GM12878 (cell line): ENCODE measurements around the gene POLA1. TPM values are rescaled to one million over a fixed set of nuclear protein-coding genes. Genes with fewer than 3 reads are reported as not detected.

Experiments
- ATAC-seq: fragments of 200-7000 bp; cut with Tn5 transposase; 3 replicates; pipeline ENCODE4 v1.9.1; 2020; ENCODE audit warnings: mild to moderate bottlenecking, moderate library complexity
- BruUV-seq: library from RNA; stranded (reverse); fragments of 400-500 nt; replicated peaks from 2 replicates; lab custom pipeline; 2021; lab: Mats Ljungman, UMichigan
- CTCF ChIA-PET: fragments of 300-600 bp; sonication (Branson Sonifier 250); formaldehyde crosslinking; extraction: SDS; loops from one replicate; lab custom pipeline; 2021; ENCODE audit warnings: inconsistent platforms; lab: Yijun Ruan, JAX
- POLR2A ChIA-PET: fragments of 350-600 bp; formaldehyde crosslinking; extraction: SDS; loops from one replicate; lab custom pipeline; 2021; ENCODE audit warnings: inconsistent platforms; lab: Charles Lee
- RAD21 ChIA-PET: fragments of 300-600 bp; sonication (Branson Sonifier 250); formaldehyde crosslinking; loops from one replicate; lab custom pipeline; 2023; ENCODE audit warnings: antibody characterized with exemption; ENCODE audit not compliant: unreplicated experiment; lab: Charles Lee
- SMC1A ChIA-PET: fragments of 300-600 bp; sonication (Branson Sonifier 250); formaldehyde crosslinking; loops from one replicate; lab custom pipeline; 2023; ENCODE audit not compliant: unreplicated experiment, uncharacterized antibody; lab: Charles Lee
- DNase-seq: peaks from one replicate; pipeline ENCODE4 v3.0.0-alpha.2; 2011; ENCODE audit warnings: low read depth, low spot score
- FAIRE-seq: peaks from 3 replicates; lab custom pipeline; 2011; peaks lifted over from hg19 to GRCh38; lab: Jason Lieb, UNC
- H2AFZ ChIP-seq: 2 replicates; pipeline ENCODE4 v1.6.0; 2011; ENCODE audit warnings: low read depth, low read length, control low read depth; ENCODE audit not compliant: control insufficient read depth
- H3K27ac ChIP-seq: 2 replicates; pipeline ENCODE4 v1.5.1; 2011; ENCODE audit warnings: control low read depth; ENCODE audit not compliant: control insufficient read depth, insufficient read depth
- H3K27me3 ChIP-seq, 2 experiments: replicated peaks in 1 of 2; 2 replicates each; pipeline versions ENCODE4 v1.6.0 to v1.6.1; 2011; ENCODE audit warnings: low read length in 1 of 2; ENCODE audit not compliant: control insufficient read depth in 2 of 2, insufficient read depth in 2 of 2
- H3K36me3 ChIP-seq, 2 experiments: 2 replicates each; pipeline ENCODE4 v1.5.1; 2011; ENCODE audit warnings: low read length in 1 of 2; ENCODE audit not compliant: control insufficient read depth in 2 of 2, insufficient read depth in 2 of 2
- H3K4me1 ChIP-seq: 2 replicates; pipeline ENCODE4 v1.6.1; 2011; ENCODE audit warnings: mild to moderate bottlenecking, low read length, moderate library complexity, mixed read lengths; ENCODE audit not compliant: control insufficient read depth, insufficient read depth
- H3K4me2 ChIP-seq: 2 replicates; pipeline ENCODE4 v1.6.0; 2011; ENCODE audit warnings: control low read depth; ENCODE audit not compliant: control insufficient read depth, insufficient read depth
- H3K4me3 ChIP-seq: fragments of 200-600 bp; sonication (generic); 2 replicates; pipeline ENCODE4 v1.5.1; 2016
- H3K79me2 ChIP-seq: 2 replicates; pipeline ENCODE4 v1.6.0; 2011; ENCODE audit warnings: low read length; ENCODE audit not compliant: control insufficient read depth, insufficient read depth
- H3K9ac ChIP-seq: 2 replicates; pipeline ENCODE4 v1.8.0; 2011; ENCODE audit warnings: low read length, control low read depth, mixed read lengths; ENCODE audit not compliant: control insufficient read depth, insufficient read depth
- H3K9me3 ChIP-seq: replicated peaks from 3 replicates; pipeline ENCODE4 v1.5.1; 2011; ENCODE audit warnings: mild to moderate bottlenecking, low read length; ENCODE audit not compliant: control insufficient read depth, insufficient read depth
- H4K20me1 ChIP-seq: 2 replicates; pipeline ENCODE4 v1.6.0; 2011; ENCODE audit not compliant: control insufficient read depth, insufficient read depth
- ATF7 ChIP-seq: fragments of 450-650 bp; IDR thresholded peaks from 2 replicates; pipeline ENCODE4 v1.6.1; 2016; ENCODE audit warnings: low read depth, mild to moderate bottlenecking
- BHLHE40 ChIP-seq, 2 experiments: fragments of 450-650 bp in 1 of 2; IDR thresholded peaks; 2 replicates each; pipeline ENCODE4 v1.6.1; 2011 to 2017; ENCODE audit warnings: low read depth in 2 of 2, borderline replicate concordance in 1 of 2, improper control_type of control experiment in 1 of 2, low read length in 1 of 2, mild to moderate bottlenecking in 1 of 2
- BRCA1 ChIP-seq: IDR thresholded peaks from 2 replicates; pipeline ENCODE4 v1.6.1; 2011; ENCODE audit warnings: low read depth, low read length, improper control_type of control experiment
- EED ChIP-seq: sonication (generic); IDR thresholded peaks from 2 replicates; pipeline ENCODE4 v1.6.1; 2016; ENCODE audit warnings: antibody characterized with exemption, low read depth
- EGR1 ChIP-seq, 2 experiments: IDR thresholded peaks; 1 replicate in 1 of 2; 2 replicates in 1 of 2; pipeline ENCODE4 v1.6.1; 2011 to 2012; ENCODE audit warnings: low read depth in 2 of 2, low read length in 2 of 2, borderline replicate concordance in 1 of 2, mild to moderate bottlenecking in 1 of 2, moderate library complexity in 1 of 2
- FOXK2 ChIP-seq: fragments of 450-650 bp; IDR thresholded peaks from 2 replicates; pipeline ENCODE4 v1.6.1; 2017; ENCODE audit warnings: mild to moderate bottlenecking, moderate library complexity
- HDAC2 ChIP-seq: fragments of 200-600 bp; sonication (generic); IDR thresholded peaks from 2 replicates; pipeline ENCODE4 v1.6.1; 2017
- HDAC6 ChIP-seq: fragments of 200-600 bp; sonication (generic); IDR thresholded peaks from one replicate; pipeline ENCODE4 v1.8.0; 2017; ENCODE audit warnings: antibody characterized with exemption; ENCODE audit not compliant: unreplicated experiment
- KAT2A ChIP-seq: conservative IDR thresholded peaks from 2 replicates; pipeline ENCODE4 v1.6.1; 2011; ENCODE audit warnings: low read depth, low read length; ENCODE audit not compliant: control insufficient read depth
- MTA3 ChIP-seq: IDR thresholded peaks from 2 replicates; pipeline ENCODE4 v1.6.1; 2012; ENCODE audit warnings: low read length, inconsistent platforms, borderline replicate concordance
- RAD51 ChIP-seq: fragments of 450-650 bp; IDR thresholded peaks from 2 replicates; pipeline ENCODE4 v1.6.1; 2016; ENCODE audit warnings: moderate library complexity, mild to moderate bottlenecking, inconsistent platforms
- SMARCA5 ChIP-seq: fragments of 450-650 bp; IDR thresholded peaks from 2 replicates; pipeline ENCODE4 v1.6.1; 2017; ENCODE audit warnings: mild to moderate bottlenecking
- SP1 ChIP-seq: IDR thresholded peaks from one replicate; pipeline ENCODE4 v1.6.1; 2011; ENCODE audit warnings: low read depth, low read length
- SREBF1 ChIP-seq: IDR thresholded peaks from 2 replicates; pipeline ENCODE4 v1.6.1; 2012; ENCODE audit warnings: mild to moderate bottlenecking, low read length
- SRF ChIP-seq, 2 experiments: IDR thresholded peaks; 2 replicates each; pipeline ENCODE4 v1.6.1; 2011; ENCODE audit warnings: low read depth in 2 of 2, low read length in 2 of 2, mild to moderate bottlenecking in 1 of 2, moderate library complexity in 1 of 2
- TCF7 ChIP-seq: IDR thresholded peaks from 2 replicates; pipeline ENCODE4 v1.6.1; 2014; ENCODE audit warnings: antibody characterized with exemption, borderline replicate concordance
- ZNF217 ChIP-seq: fragments of 450-650 bp; IDR thresholded peaks from 2 replicates; pipeline ENCODE4 v1.6.1; 2017; ENCODE audit warnings: antibody characterized with exemption, mild to moderate bottlenecking
- in situ Hi-C: fragments of 300-500 bp; cut with MboI; formaldehyde crosslinking; loops from 9 replicates; pipeline ENCODE4 v1.14.3; 2018; ENCODE audit warnings: mixed read lengths
- intact Hi-C: fragments of 100-400 bp; cut with micrococcal nuclease; formaldehyde crosslinking; loops from one replicate; pipeline ENCODE4 v1.14.2; 2022; ENCODE audit not compliant: unreplicated experiment
- polyA plus RNA-seq, 11 experiments: library from polyadenylated mRNA; depleted of rRNA in 4 of 11; unstranded in 6 of 11; stranded (reverse) in 5 of 11; fragments of >200 nt; fragmentation: Nextera tagmentation in 4 of 11; fragmentation: Illumina TruSeq in 1 of 11; extraction: Ambion mirVana in 4 of 11; extraction: Trizol in 1 of 11; gene quantifications; 1 replicate in 1 of 11; 2 replicates in 10 of 11; pipeline versions ENCODE4 v1.2.1 to v1.2.3, GENCODE V29; 2011 to 2016; ENCODE audit warnings: inconsistent platforms in 2 of 11, missing spikeins in 2 of 11, low read depth in 1 of 11
- total RNA-seq, 4 experiments: library from RNA; depleted of rRNA in 3 of 4; stranded (reverse); fragments of >200 nt in 3 of 4; fragmentation: Illumina TruSeq in 1 of 4; extraction: Trizol in 1 of 4; gene quantifications; 2 replicates each; pipeline versions ENCODE4 v1.2.1 to v1.2.3, GENCODE V29; 2013 to 2021
- TF ChIP-seq, protein P1 (sequence below): fragments of 150-350 bp; IDR thresholded peaks from 2 replicates; pipeline ENCODE4 v1.6.1; 2016; ENCODE audit warnings: low read depth, low read length
- TF ChIP-seq, protein P2 (sequence below): IDR thresholded peaks from 2 replicates; pipeline ENCODE4 v1.6.1; 2011; ENCODE audit warnings: mild to moderate bottlenecking, low read depth, low read length, moderate library complexity; ENCODE audit not compliant: insufficient replicate concordance

POLA1 gene
- total and polyA plus RNA-seq, 10 of the 15 experiments (the other 5 are each of a cell fraction or from before 2014, with no cell fraction given) = 6.5 to 34.7 (median 24.8) TPM

DNA sequence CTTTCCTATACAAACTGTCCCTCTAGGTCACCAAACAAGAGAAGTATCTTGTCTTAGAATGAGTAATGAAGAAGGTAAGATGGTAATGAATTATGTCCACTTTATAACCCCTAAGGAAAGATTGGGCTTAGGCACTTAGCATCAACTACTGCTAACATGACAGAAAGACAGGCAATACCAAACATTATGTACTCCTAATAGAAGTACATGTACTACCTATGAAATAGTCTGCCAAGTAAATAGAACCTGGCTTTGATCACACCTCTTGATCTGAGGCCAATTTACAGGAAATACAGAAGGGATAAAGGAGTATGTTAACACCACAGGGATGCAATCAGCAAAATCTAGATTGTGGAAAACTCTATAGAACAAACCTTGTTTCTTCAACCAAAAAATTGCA is 32.4 kb upstream of the POLA1 start:
- no peaks in the 10 kb centered on the region for H3K9me3 ChIP-seq
- no peak overlapping the region for H3K4me2 ChIP-seq
- DNase-seq (no peak), FAIRE-seq (no peak), ATAC-seq (no peak)
- H3K9ac ChIP-seq = no peak overlapping the region
- TF ChIP-seq, protein P1, sequence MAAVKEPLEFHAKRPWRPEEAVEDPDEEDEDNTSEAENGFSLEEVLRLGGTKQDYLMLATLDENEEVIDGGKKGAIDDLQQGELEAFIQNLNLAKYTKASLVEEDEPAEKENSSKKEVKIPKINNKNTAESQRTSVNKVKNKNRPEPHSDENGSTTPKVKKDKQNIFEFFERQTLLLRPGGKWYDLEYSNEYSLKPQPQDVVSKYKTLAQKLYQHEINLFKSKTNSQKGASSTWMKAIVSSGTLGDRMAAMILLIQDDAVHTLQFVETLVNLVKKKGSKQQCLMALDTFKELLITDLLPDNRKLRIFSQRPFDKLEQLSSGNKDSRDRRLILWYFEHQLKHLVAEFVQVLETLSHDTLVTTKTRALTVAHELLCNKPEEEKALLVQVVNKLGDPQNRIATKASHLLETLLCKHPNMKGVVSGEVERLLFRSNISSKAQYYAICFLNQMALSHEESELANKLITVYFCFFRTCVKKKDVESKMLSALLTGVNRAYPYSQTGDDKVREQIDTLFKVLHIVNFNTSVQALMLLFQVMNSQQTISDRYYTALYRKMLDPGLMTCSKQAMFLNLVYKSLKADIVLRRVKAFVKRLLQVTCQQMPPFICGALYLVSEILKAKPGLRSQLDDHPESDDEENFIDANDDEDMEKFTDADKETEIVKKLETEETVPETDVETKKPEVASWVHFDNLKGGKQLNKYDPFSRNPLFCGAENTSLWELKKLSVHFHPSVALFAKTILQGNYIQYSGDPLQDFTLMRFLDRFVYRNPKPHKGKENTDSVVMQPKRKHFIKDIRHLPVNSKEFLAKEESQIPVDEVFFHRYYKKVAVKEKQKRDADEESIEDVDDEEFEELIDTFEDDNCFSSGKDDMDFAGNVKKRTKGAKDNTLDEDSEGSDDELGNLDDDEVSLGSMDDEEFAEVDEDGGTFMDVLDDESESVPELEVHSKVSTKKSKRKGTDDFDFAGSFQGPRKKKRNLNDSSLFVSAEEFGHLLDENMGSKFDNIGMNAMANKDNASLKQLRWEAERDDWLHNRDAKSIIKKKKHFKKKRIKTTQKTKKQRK = no peak
- TF ChIP-seq EED (no peak), SREBF1 (no peak), ZNF217 (no peak), KAT2A (no peak), SRF (IDR thresholded peaks at IDR 0.05; ENCODE audit: low read depth in 2 of 2, low read length in 2 of 2) (no peak), RAD51 (no peak), SP1 (no peak), BRCA1 (no peak), SMARCA5 (no peak), EGR1 (IDR thresholded peaks at IDR 0.05; ENCODE audit: borderline replicate concordance in 1 of 2, low read depth in 2 of 2, low read length in 2 of 2) (no peak), HDAC6 (no peak), HDAC2 (no peak), TCF7 (no peak), ATF7 (no peak), MTA3 (no peak), BHLHE40 (IDR thresholded peaks at IDR 0.05; ENCODE audit: borderline replicate concordance in 1 of 2, low read depth in 2 of 2, low read length in 1 of 2) (no peak), FOXK2 (no peak)
- TF ChIP-seq, protein P2, sequence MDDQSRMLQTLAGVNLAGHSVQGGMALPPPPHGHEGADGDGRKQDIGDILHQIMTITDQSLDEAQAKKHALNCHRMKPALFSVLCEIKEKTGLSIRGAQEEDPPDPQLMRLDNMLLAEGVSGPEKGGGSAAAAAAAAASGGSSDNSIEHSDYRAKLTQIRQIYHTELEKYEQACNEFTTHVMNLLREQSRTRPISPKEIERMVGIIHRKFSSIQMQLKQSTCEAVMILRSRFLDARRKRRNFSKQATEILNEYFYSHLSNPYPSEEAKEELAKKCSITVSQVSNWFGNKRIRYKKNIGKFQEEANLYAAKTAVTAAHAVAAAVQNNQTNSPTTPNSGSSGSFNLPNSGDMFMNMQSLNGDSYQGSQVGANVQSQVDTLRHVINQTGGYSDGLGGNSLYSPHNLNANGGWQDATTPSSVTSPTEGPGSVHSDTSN = no peak
- RAD21 ChIA-PET = no interaction called here
- SMC1A ChIA-PET = no interaction called here
- H3K79me2 ChIP-seq = no peaks in the 10 kb centered on the region
- no peaks in the 10 kb centered on the region for H3K36me3 ChIP-seq
- no peaks in the 10 kb centered on the region for H3K4me1 ChIP-seq
- POLR2A ChIA-PET = no interaction called here
- H4K20me1 ChIP-seq = no peaks in the 10 kb centered on the region
- no peak overlapping the region for H2AFZ ChIP-seq
- peaks cover 0 to 2% of the 10 kb centered on the region in 2 experiments; a peak in 2 of 4 replicates for H3K27me3 ChIP-seq
- BruUV-seq = no TSS peak
- CTCF ChIA-PET = no interaction called here
- in situ Hi-C loops = no loop called here
- H3K4me3 ChIP-seq = no peak overlapping the region
- no peak overlapping the region for H3K27ac ChIP-seq
- intact Hi-C loops = no loop called here
